Stimulated activated CD4-positive, alpha-beta T cell treated with anti-CD3 and anti-CD28 coated beads, Interleukin-2, amount 100 ng/mL, for 24 hours (primary cell): ENCODE measurements around the gene IGF2BP1.
"Not testable (repeated sequence)": the region's sequence is repeated elsewhere in the genome, so short reads cannot be mapped to it uniquely, and the experiment has no call there.

Experiments used
- DNase-seq, 2 donors: peaks; one replicate each; pipeline ENCODE4 v3.0.0-alpha.2; 2020

IGF2BP1 gene

DNA sequence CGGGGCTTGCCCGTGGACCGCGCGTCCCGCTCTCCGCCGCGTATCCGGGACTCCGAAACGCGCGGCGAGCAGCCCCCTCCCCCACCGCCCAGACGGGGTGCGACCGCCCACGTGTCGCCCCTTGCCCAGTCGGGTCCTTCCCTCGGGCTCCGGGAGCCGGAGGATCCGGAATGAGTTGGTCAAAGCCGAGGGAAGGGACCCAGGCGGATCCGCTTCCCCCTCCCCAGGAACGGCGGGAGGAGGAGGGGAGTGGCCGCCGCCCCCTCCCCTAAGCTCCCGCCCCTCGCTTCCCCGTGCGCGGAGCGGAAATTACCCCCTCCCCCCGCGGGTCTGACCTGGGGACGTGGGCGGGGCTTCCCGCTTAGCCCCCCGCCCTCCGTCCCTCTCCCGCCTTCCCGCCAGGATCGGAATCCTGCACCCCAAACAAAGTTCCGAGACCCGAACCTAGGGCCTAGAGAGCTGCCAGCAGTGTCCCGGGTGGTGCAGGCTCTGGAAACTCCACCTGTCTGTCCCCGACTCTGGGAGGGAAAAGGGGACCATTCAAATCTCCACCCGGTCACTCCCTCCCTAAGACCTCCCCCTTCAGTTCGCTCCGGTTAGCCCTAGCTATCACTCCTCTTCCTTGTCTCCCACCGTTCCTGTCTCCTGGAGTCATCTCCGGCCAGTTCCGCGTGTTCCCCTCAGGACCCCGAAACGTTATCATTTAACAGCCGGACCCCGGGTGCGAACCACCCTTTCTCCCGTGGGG, 1.0 kb upstream of the IGF2BP1 start:
- peak in 1 of 2 donors; percentile 22 for DNase-seq

GRCh38 chr17:48996722-48997102, 473 bp upstream of the IGF2BP1 start:
- DNase-seq = no peak

DNA sequence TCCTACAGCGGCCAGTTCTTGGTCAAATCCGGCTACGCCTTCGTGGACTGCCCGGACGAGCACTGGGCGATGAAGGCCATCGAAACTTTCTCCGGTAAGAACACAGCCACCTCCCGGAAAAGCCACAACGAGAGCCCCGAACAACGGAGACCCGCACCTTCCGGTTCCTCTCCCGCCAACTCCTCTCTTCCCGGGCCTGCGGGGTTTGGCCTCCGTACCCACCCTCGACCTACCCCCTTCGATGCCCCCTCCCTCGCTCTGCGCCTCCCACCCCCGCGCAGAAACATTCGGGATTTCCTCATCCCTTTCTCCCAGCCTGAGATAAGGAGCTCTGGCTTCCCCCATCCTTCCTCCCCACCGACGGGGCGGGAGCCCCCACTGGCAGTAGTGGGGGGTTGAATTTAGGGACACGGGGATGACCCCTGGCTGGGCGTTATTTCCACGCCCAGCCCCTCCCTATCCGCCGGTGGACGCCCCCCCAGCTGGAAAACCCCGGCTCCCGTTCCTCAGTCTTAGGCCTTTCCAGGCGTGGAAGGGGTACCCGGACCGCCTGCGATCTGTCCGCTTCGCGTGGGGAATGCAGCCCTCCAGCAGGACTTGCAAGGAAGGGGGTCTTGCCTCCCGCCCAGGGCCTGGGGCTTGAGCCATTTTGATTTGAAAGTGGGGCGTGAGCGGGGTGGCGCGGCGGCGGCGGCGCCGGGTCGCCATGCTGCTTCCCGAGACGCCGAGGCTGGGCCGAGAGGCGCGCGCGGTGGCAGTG, 822 bp downstream of the IGF2BP1 start:
- no peak for DNase-seq

DNA sequence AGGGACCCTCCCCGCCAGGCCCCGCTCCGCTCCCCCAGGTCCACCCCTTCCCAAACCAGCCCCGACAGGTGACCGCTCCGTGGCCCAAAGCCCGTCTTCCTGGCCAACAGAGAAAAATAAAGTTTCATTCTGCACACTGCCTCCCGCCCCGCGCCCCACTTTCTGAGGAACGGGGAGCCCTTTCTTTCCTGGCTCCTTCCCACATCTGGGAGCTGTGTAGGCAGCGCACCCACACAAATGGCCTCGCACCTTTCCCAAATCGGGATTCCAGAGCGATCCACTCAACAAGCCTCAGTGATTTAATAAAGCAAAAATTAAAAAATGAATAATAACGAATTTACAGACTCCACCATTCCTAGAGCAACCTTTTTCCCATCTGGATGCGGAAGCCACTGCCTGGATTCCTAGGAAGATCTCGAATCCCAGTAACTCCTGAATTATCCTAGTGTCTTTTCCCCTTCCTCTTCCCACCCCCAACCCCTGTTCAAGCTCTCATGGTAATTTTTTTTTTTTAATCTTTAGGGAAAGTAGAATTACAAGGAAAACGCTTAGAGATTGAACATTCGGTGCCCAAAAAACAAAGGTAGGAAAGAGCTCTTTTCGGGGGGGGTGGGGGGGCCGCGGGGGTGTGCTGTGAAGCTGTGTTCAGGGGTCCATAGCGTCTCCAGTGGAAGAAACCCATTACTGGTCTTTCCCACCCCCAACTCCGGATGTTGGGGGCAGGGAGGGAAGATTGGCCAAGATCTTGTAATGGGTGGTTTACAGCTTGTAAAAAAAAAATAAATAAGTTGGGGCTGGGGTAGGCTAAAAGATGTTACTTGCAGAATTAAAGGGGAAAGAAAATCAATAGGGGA, 1.6 kb downstream of the IGF2BP1 start:
- no peak for DNase-seq

DNA sequence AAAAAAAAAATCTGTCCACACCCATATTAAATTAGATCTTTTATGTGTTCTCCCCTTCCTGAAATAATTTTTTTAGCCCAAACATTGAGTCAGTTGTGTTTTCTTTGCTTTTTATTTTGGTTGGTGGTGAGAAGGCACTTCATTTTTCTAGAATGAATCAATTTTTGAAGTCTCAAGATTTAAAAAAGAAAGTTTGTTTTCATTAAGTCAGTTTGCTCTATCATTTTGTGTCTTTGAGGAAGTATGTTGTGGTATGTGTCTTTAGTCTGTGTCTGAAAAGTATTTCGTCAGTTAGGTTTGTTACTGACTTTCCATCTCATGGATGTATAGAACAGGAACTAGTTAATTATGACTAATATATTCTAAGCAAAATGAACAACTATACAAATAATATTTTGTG, 3.8 kb downstream of the IGF2BP1 start:
- DNase-seq = no peak

GRCh38 chr17:49001671-49002070, 4.5 kb downstream of the IGF2BP1 start:
- no peak for DNase-seq

DNA sequence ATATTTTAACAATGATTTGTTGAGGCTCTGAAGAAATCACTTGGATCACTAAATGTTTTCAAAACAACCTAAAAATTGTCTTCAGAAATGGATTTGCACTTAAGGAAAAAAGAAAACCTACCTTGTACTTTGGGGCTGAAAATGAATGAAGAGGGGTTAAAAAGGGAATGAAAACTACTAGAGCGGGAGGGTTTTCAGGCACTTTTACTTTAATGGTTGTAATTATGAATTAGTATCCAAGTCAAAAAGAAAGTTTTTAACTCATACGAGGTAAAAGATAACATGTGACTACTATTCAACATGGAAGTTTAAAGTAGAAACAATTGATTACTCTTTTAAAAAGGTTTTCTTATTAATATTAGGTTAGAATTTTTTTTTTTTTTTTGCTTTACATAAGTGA, 5.1 kb downstream of the IGF2BP1 start:
- no peak for DNase-seq

DNA sequence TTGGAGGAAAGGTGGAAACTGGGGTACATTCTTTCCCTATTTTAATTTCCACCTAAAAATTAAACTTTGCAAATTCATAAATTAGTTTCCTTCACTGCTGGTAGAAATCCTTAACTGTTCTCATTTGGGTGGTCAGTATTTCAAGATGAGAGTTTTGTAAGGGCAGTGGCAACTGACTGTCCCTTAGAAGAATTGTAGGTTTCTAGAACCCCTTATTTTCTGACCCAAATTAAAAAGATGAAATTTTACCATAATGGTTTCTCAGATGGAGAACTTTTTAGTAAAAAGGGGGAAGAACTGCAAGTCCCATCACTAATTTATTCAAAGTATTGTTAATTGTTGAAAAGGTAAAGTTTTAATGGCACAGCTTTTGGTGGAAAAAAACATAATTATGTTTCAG, 5.6 kb downstream of the IGF2BP1 start:
- DNase-seq = no peak

DNA sequence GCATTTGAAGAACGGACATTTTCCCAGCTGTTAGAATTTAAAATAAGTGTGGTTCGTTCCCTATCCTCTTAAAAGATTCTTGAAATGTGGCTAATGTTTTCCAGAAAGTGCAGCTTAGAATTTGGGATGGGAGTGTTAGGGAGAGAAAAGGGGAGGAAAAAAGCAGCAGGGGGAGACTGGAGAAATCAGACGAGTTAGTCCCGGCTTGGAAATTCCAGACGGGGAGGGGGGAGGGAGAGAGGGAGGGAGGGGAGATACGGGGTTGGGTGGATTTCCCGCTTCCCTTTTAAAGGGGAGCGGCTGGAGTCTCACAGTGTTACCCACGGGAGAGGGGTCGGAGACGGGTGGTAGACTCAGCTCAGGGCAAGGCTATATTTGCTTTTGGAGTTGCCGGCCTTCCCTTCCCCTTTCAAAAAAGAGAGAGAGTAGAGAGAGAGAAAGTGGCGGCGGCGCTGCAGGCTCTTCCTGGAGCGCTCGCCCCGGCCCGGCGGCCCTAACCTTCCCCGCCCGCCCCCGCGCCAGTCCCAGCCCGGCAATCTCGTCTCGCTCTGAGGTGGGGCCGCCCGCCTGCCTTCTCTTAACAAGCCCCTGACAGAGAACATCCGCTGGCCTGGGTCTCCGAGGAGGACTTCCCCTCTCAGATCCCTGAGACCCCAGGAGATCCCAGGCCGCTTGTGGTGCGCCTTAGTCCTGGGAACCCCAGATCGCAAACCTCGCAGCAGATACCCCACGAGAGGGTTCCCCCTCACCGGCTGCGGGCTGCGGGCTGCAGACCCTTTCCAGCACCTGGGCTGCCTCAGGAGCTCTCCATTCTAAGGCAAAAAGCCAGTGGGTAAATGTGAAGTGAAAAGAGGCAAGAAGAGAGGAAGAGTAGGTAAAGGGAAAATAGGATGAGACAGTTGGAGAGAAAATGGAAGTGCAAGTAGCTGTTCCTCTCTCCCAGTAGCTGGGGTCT, 6.6 kb downstream of the IGF2BP1 start:
- DNase-seq = peak in 1 of 2 donors; percentile 17

DNA sequence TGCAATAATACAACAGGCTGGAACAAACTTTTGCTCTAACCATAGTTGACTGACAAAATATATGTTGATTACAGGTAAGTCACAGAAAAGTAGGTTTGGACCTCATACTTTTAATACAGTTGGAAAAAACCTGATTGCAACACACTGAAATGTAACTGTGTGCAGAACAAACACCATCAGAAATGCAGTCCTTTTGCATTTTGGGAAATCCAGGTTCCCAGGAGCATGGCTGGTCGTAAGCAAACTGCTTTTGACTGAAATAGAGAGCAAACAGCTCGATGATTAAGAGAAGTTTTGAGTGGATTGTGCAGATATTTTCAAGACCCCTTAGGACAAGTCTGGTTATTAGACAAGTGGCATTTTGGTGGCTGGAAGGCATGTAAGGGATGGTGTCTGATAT, 8.0 kb downstream of the IGF2BP1 start:
- DNase-seq = no peak

DNA sequence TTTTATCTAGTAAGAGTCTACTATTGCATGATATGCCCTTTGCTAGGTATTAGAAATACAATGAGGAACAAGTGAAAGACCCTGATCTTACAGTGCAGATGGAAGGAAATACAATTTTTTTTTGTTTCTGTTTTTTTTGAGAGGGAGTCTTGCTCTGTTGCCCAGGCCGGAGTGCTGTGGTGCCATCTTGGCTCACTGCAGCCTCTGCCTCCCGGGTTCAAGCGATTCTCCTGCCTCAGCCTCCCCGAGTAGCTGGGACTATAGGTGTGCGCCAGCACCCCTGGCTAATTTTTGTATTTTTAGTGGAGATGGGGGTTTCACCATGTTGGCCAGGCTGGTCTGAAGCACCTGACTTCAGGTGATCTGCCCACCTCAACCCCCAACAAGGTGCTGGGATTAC, 11.7 kb downstream of the IGF2BP1 start:
- not testable (repeated sequence) for DNase-seq

- DNase-seq = no peak
Observed at GRCh38 chr17:49012769-49013255, 15.6 kb downstream of the IGF2BP1 start.

DNA sequence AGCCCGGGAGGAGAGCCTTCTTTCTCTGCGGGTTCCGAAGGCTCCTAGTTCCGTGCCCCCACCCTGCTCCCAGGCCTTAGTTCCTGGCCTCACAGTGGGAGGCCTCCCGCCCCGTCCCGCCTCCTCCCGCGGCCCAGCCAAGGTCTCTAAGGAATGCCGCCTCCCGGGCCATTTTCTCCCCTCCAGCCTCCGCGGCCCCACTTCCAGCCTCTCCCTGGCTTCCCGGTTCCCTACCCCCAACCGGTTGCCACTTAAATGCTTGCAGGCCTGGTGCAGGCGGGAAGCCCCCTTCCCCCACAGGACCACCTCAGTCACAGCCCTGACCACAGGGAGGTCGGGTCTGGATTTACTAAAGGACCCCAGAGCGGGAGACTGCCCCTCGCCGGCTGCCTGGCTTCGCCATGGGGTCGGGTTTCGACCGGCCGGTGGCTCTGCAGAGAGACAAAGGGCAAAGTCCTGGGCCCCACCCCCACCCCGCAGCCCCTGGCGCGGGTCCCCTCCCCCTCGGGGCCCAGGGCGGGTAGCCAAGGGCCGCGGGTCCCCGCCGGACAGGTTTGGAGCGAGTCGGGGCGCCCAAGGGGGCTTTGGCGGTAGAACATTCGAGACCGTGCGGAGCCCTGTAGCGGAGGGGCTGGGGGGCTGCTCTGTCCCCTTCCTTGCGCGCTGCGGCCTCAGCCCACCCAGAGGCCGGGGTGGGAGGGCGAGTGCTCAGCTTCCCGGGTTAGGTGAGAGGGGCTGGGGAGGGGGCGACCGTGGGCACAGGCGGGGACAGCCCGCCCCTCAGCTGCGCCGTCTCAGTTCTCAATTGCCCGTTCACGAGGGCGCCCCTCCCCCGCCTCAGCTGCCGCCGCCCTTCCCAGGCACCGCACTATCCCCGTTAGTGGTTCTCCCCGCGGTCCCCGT, 16.4 kb downstream of the IGF2BP1 start:
- no peak for DNase-seq

DNA sequence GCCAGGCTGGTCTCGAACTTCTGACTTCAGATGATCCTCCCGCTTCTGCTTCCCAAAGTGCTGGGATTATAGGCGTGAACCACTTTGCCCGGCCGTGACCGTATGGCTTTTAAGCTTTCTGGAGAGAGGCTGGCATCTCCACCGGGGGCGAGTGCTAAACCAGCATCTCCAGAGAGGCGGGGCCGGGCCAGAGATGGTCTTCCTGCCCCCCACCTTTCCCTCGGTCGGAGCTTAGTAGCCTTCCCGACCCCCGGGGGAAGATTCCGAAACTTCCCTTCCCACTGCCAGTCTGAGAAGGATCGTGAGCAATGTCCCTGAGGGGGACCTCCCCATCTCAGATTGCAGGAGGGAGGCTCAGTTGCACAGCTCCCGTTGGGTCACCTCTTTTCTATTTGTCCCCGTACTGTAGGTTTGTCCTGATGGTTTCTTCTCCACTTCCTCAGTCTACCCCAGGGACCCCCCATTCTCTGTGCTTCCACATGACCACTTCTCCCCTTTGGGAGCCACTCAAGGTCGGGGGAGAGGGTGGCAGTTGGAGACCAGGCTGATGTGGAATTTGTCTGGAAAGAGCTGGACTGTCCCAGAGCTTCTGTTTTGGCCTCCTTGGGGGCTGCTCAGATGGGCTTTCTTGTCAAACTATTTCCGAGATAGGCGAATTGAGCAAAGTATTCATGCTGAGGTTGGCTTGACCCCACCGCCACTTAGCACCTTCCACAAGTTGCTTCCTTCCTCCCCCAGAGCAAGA, 18.2 kb downstream of the IGF2BP1 start:
- DNase-seq = no peak

- no peak for DNase-seq
Observed at GRCh38 chr17:49015924-49016774, 19.0 kb downstream of the IGF2BP1 start.

- no peak for DNase-seq
Observed at GRCh38 chr17:49016775-49017463, 19.7 kb downstream of the IGF2BP1 start.

DNA sequence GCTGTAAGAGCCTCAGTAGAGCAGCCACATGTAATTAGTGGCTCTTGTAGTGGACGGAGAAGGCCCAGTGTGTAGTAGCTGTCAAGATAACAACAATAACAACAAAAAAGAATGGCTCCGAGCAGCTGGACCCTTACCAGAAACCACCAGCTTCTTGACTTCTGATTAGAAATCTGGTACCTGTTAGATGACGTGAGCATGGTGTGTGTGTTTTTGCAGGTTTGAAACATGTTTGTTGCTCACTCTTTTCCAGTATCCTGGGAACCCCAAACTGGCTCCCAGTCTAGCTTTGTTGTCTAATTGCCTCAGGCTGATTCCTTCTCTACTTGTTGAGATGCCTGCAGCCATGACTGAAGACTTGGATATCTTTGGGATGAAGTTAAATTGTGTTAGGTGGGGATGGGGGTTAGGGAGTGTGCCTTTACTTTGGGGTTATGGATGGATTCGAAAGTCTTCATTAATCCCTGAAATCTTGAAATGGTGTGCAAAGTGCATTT, 21.0 kb downstream of the IGF2BP1 start:
- DNase-seq = no peak

DNA sequence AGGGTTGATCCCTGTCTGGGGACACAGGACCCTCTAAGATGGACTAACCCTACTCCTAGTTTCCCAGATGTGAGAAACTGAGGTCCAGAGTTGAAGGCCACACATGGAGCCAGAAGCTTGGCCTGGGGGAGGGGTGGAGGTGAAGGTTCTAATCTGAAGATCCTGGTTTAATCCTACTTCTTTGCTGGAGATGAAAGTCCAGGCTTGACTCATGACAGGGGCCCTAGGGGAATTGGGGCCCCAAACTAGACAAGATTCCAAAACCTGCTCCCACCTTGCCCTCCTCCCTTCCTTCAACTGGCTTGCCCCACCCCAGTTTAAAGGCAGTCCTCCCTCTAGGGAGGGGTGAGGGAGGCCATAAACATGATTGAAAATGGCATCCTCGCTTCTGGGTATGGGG, 21.6 kb downstream of the IGF2BP1 start:
- DNase-seq = no peak

DNA sequence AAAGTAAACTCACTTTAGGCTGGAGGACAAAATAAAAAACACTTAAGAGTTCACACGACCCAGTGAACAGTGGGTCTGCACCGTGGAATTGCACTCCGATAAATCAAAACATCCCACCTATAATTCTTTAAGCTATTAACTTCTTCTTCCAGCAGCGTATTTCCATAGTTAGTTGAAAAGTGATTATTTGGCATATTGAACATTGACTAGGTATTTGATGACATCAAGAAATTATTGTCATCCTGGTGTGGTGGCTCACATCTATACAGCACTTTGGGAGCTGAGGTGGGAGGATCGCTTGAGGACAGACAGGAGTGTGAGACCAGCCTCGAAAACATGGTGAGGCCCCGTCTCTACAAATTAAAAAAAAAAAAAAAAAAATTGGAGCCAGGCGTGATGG, 23.4 kb downstream of the IGF2BP1 start:
- DNase-seq = no peak
